Measurements from ENCODE around the gene SCEL. TPM values are rescaled to one million over a fixed set of nuclear protein-coding genes. Genes with fewer than 3 reads are reported as not detected.

Gene SCEL
- total and polyA plus RNA-seq, 2 of the 8 experiments (the other 6 are each of a cell fraction or from before 2014, with no cell fraction given) = not detected

DNA sequence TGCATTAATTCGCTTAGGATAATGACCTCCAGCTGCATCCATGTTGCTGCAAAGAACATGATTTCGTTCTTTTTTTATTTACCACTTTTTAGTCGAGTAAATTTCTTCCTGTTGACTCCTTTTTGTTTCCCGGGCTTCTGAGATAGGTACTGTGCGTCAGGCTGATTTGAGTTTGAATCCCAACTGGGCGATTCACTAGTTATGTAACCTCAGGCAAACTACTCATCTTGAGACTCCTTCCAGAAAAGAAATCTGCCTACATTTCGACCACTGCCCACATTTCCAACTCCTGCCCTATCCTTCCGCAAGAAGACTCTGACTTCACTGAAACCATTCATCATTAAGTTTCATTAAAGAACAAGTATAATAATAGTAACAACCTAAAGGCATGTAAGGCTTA is 8.2 kb downstream of the SCEL start:
- Histone ChIP-seq H2BK5ac (ENCODE audit: low read depth, low read length) (no peak overlapping the region), H4K91ac (replicated peaks; ENCODE audit: insufficient read length, low read length) (no peak overlapping the region), H3K27ac (ENCODE audit: low read depth, low read length) (no peak overlapping the region), H4K5ac (ENCODE audit: insufficient read length, low read depth, low read length) (no peak overlapping the region), H2BK20ac (ENCODE audit: low read length) (no peak overlapping the region), H3K36me3 (ENCODE audit: control insufficient read depth in 2 of 4, insufficient read depth in 4 of 4, low read length in 3 of 4) (no peaks in the 10 kb centered on the region), H4K8ac (ENCODE audit: extremely low read depth, insufficient read depth, low read length) (no peak overlapping the region), H2AFZ (ENCODE audit: low read length) (no peak overlapping the region), H2BK12ac (ENCODE audit: low read depth, low read length) (no peak overlapping the region), H3K18ac (ENCODE audit: extremely low read depth, low read length) (no peak overlapping the region; the same call in 1 of the 2 replicates), H3K79me1 (ENCODE audit: low read depth, low read length) (no peaks in the 10 kb centered on the region), H3K23me2 (ENCODE audit: low read depth, low read length) (no peaks in the 10 kb centered on the region), H2BK120ac (replicated peaks; ENCODE audit: low read depth, low read length) (no peak overlapping the region), H3K14ac (ENCODE audit: insufficient read length) (no peak overlapping the region), H3K4me2 (ENCODE audit: insufficient read depth in 1 of 2, low read depth in 2 of 2, low read length in 2 of 2) (no peak overlapping the region), H3K9me3 (ENCODE audit: insufficient read depth in 2 of 2, low read depth in 1 of 2, low read length in 1 of 2) (no peaks in the 10 kb centered on the region), H3K56ac (replicated peaks; ENCODE audit: insufficient read length, low read depth, low read length) (no peak overlapping the region), H3K23ac (ENCODE audit: insufficient read length) (no peak overlapping the region), H3K9ac (replicated peaks in 1 of 4; ENCODE audit: extremely low read depth in 1 of 4, low read depth in 3 of 4, low read length in 3 of 4) (no peak overlapping the region), H4K20me1 (replicated peaks in 1 of 2; ENCODE audit: control insufficient read depth in 1 of 2, insufficient read depth in 2 of 2, low read length in 2 of 2) (no peaks in the 10 kb centered on the region), H3K4ac (replicated peaks; ENCODE audit: insufficient read length, low read depth, low read length) (no peak overlapping the region), H3K79me2 (ENCODE audit: control insufficient read depth in 1 of 2, insufficient read depth in 2 of 2, low read length in 2 of 2) (no peaks in the 10 kb centered on the region), H3K4me3 (ENCODE audit: extremely low read depth in 1 of 4, insufficient read depth in 2 of 4, low read depth in 3 of 4, low read length in 4 of 4) (no peak overlapping the region), H3K4me1 (replicated peaks in 1 of 4; ENCODE audit: control insufficient read depth in 3 of 4, insufficient read depth in 4 of 4, low read length in 3 of 4) (no peaks in the 10 kb centered on the region), H3K27me3 (replicated peaks in 1 of 4; ENCODE audit: control insufficient read depth in 3 of 4, extremely low read depth in 1 of 4, insufficient read depth in 3 of 4, low read length in 3 of 4) (no peaks in the 10 kb centered on the region), H2AK5ac (ENCODE audit: low read depth, low read length) (no peak overlapping the region), H2BK15ac (ENCODE audit: low read length) (no peak overlapping the region)
- DNase-seq (ENCODE audit: low read depth in 1 of 2, low spot score in 2 of 2) (no peak), FAIRE-seq (no peak)
- WGBS, 2 experiments (ENCODE audit: extremely low coverage in 1 of 2, insufficient coverage in 1 of 2, insufficient read length in 1 of 2, insufficient replicate concordance in 2 of 2, low coverage in 1 of 2, low lambda C conversion rate in 2 of 2, missing lambda C conversion rate in 1 of 2) = 87% methylated on average over 8 of the region's 8 CpGs; no CpG with 5 or more reads in 1 of the 2 experiments
- ChIA-PET POLR2A (ENCODE audit: partially characterized antibody) (no interaction called here), CTCF (ENCODE audit: partially characterized antibody) (interaction anchor here (1.2 to 2.1 kb wide), 2 partner anchors 10 to 50 kb away, joined by 5 to 10 read pairs; no protein-coding TSS in a partner anchor)
